ENCODE results near the gene FBXL7.

The FBXL7 gene

DNA sequence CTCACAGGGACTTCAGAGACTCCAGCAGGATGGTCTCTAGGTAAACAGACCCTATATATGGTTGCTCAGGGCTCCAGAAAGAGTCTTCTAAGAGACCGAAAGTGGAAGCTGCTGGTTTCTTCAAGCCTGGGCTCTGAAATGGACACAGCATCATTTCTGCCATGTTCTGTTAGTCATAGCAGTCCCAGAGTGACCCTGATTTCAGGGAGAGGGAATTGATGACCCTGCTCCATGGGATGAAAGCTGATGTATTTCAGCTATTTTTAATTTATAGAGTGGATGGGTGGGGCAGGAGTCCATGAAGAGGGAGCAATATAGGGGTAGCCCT, 135.3 kb downstream of the FBXL7 start:
- H3K9me2 ChIP-seq (ENCODE audit: low read depth, low read length): no peaks in the 10 kb centered on the region
- H3K9ac ChIP-seq (ENCODE audit: low read length): no peak overlapping the region
- no peak for TF ChIP-seq EZH2 (IDR thresholded peaks at IDR 0.05; ENCODE audit: borderline replicate concordance, low read length)
- TF ChIP-seq, protein P1, sequence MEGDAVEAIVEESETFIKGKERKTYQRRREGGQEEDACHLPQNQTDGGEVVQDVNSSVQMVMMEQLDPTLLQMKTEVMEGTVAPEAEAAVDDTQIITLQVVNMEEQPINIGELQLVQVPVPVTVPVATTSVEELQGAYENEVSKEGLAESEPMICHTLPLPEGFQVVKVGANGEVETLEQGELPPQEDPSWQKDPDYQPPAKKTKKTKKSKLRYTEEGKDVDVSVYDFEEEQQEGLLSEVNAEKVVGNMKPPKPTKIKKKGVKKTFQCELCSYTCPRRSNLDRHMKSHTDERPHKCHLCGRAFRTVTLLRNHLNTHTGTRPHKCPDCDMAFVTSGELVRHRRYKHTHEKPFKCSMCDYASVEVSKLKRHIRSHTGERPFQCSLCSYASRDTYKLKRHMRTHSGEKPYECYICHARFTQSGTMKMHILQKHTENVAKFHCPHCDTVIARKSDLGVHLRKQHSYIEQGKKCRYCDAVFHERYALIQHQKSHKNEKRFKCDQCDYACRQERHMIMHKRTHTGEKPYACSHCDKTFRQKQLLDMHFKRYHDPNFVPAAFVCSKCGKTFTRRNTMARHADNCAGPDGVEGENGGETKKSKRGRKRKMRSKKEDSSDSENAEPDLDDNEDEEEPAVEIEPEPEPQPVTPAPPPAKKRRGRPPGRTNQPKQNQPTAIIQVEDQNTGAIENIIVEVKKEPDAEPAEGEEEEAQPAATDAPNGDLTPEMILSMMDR (IDR thresholded peaks at IDR 0.05; ENCODE audit: low read length): no peak
- H3K4me1 ChIP-seq (ENCODE audit: insufficient read depth, low read length, severe bottlenecking): no peaks in the 10 kb centered on the region
- no peaks in the 10 kb centered on the region for H3F3A ChIP-seq (ENCODE audit: insufficient read depth, low read length)
- H4K20me1 ChIP-seq (ENCODE audit: insufficient read depth, low read length): no peaks in the 10 kb centered on the region
- H3K9me3 ChIP-seq (ENCODE audit: low read length): no peaks in the 10 kb centered on the region
- H3K4me2 ChIP-seq (ENCODE audit: low read length): no peak overlapping the region
- H3K36me3 ChIP-seq (ENCODE audit: insufficient read depth, low read length): no peaks in the 10 kb centered on the region
- H3K4me3 ChIP-seq (ENCODE audit: low read depth, low read length, poor library complexity, severe bottlenecking): no peak overlapping the region
- no peaks in the 10 kb centered on the region for H3K27me3 ChIP-seq (ENCODE audit: insufficient read depth, low read length)
- no peaks in the 10 kb centered on the region for H3K79me2 ChIP-seq (ENCODE audit: insufficient read depth, low read length)
- H2AFZ ChIP-seq (ENCODE audit: low read length): no peak overlapping the region
- no peak overlapping the region for H3K27ac ChIP-seq (ENCODE audit: low read depth, low read length, poor library complexity, severe bottlenecking)

DNA sequence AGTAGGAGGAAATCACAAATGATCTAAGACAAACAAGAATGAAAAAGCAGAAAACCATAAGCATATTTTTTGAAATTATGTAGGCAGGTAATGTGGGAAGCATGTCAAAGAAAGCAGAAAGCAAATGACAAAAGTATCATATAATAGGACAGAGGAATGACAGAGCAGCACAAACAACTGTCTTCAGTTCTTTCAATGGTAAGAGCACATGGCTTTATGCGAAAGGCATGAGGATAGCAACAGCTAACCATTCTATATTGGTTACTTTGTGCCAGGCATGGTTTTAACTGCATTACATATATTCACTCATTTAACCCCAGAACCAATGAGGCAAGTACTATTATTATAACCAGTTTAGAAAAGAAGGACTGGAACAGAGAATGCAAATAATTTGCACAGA, 137.4 kb downstream of the FBXL7 start:
- H3K9me3 ChIP-seq (ENCODE audit: low read length): no peaks in the 10 kb centered on the region
- H3K4me2 ChIP-seq (ENCODE audit: low read length): no peak overlapping the region
- H3K4me3 ChIP-seq (ENCODE audit: low read depth, low read length, poor library complexity, severe bottlenecking): no peak overlapping the region
- no peaks in the 10 kb centered on the region for H3K27me3 ChIP-seq (ENCODE audit: insufficient read depth, low read length)
- no peaks in the 10 kb centered on the region for H3K9me2 ChIP-seq (ENCODE audit: low read depth, low read length)
- no peaks in the 10 kb centered on the region for H4K20me1 ChIP-seq (ENCODE audit: insufficient read depth, low read length)
- no peak overlapping the region for H3K9ac ChIP-seq (ENCODE audit: low read length)
- no peak overlapping the region for H3K27ac ChIP-seq (ENCODE audit: low read depth, low read length, poor library complexity, severe bottlenecking)
- no peaks in the 10 kb centered on the region for H3K79me2 ChIP-seq (ENCODE audit: insufficient read depth, low read length)
- H3K36me3 ChIP-seq (ENCODE audit: insufficient read depth, low read length): no peaks in the 10 kb centered on the region
- H3K4me1 ChIP-seq (ENCODE audit: insufficient read depth, low read length, severe bottlenecking): no peaks in the 10 kb centered on the region
- H3F3A ChIP-seq (ENCODE audit: insufficient read depth, low read length): no peaks in the 10 kb centered on the region
- no peak for TF ChIP-seq EZH2 (IDR thresholded peaks at IDR 0.05; ENCODE audit: borderline replicate concordance, low read length)
- TF ChIP-seq, protein P1 (IDR thresholded peaks at IDR 0.05; ENCODE audit: low read length): no peak
- no peak overlapping the region for H2AFZ ChIP-seq (ENCODE audit: low read length)

- Histone ChIP-seq H3K9me2 (ENCODE audit: low read depth, low read length) (no peaks in the 10 kb centered on the region), H3F3A (ENCODE audit: insufficient read depth, low read length) (no peaks in the 10 kb centered on the region), H3K36me3 (ENCODE audit: insufficient read depth, low read length) (no peaks in the 10 kb centered on the region), H3K79me2 (ENCODE audit: insufficient read depth, low read length) (no peaks in the 10 kb centered on the region), H3K27me3 (ENCODE audit: insufficient read depth, low read length) (no peaks in the 10 kb centered on the region), H3K4me3 (ENCODE audit: low read depth, low read length, poor library complexity, severe bottlenecking) (no peak overlapping the region), H3K4me2 (ENCODE audit: low read length) (no peak overlapping the region), H4K20me1 (ENCODE audit: insufficient read depth, low read length) (no peaks in the 10 kb centered on the region), H3K9ac (ENCODE audit: low read length) (no peak overlapping the region), H3K27ac (ENCODE audit: low read depth, low read length, poor library complexity, severe bottlenecking) (no peak overlapping the region), H3K9me3 (ENCODE audit: low read length) (no peaks in the 10 kb centered on the region), H3K4me1 (ENCODE audit: insufficient read depth, low read length, severe bottlenecking) (no peaks in the 10 kb centered on the region), H2AFZ (ENCODE audit: low read length) (no peak overlapping the region)
- no peak for TF ChIP-seq EZH2 (IDR thresholded peaks at IDR 0.05; ENCODE audit: borderline replicate concordance, low read length)
- TF ChIP-seq, protein P1 (IDR thresholded peaks at IDR 0.05; ENCODE audit: low read length): no peak
Measured at GRCh38 chr5:15637886-15638285, 137.9 kb downstream of the FBXL7 start.
